Measurements from ENCODE around the gene TENM4. TPM values are rescaled to one million over a fixed set of nuclear protein-coding genes. Genes with fewer than 3 reads are reported as not detected.

The TENM4 gene
- total RNA-seq, 1 experiment from 2014 or later: 9.9 TPM

DNA sequence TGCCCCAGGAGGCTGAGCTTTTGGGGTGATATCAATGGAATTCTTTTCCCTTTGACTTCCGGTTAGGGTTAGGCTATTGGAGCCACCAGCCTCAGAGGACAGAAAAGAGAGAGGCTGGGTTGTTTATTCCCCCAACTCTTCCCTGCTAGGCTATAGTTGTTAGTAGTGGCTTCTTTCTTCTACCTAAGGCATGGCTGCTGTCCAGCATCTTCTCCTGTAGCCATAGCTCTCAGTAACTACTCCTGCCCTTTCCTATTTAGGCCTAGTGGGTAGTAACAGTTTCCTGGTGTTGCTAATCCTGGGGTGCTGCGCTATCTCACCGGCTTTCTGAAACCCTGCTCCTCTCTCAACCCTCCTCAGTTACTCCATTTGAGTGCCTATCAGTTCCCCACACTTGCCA lies 184.9 kb downstream of the TENM4 start:
- Mint-ChIP-seq H3K4me1 (ENCODE audit: insufficient read depth, unreplicated experiment) (no peaks in the 10 kb centered on the region), H3K36me3 (ENCODE audit: insufficient read depth, unreplicated experiment) (no peaks in the 10 kb centered on the region), H3K9me3 (ENCODE audit: unreplicated experiment) (no peaks in the 10 kb centered on the region), H3K27ac (ENCODE audit: low read depth, unreplicated experiment) (no peak overlapping the region), H3K4me3 (ENCODE audit: unreplicated experiment) (no peak overlapping the region), H3K27me3 (ENCODE audit: insufficient read depth, unreplicated experiment) (no peaks in the 10 kb centered on the region)
- ChIA-PET POLR2A (no interaction called here), CTCF (interaction anchor here (0.6 to 1.4 kb wide), 4 partner anchors 10 to 156 kb away, joined by 3 to 6 read pairs (median 4); no protein-coding TSS in a partner anchor)
- BruUV-seq (replicated peaks): no TSS peak
- intact Hi-C loops (cut with micrococcal nuclease): no loop called here
- TF ChIP-seq, protein P1, sequence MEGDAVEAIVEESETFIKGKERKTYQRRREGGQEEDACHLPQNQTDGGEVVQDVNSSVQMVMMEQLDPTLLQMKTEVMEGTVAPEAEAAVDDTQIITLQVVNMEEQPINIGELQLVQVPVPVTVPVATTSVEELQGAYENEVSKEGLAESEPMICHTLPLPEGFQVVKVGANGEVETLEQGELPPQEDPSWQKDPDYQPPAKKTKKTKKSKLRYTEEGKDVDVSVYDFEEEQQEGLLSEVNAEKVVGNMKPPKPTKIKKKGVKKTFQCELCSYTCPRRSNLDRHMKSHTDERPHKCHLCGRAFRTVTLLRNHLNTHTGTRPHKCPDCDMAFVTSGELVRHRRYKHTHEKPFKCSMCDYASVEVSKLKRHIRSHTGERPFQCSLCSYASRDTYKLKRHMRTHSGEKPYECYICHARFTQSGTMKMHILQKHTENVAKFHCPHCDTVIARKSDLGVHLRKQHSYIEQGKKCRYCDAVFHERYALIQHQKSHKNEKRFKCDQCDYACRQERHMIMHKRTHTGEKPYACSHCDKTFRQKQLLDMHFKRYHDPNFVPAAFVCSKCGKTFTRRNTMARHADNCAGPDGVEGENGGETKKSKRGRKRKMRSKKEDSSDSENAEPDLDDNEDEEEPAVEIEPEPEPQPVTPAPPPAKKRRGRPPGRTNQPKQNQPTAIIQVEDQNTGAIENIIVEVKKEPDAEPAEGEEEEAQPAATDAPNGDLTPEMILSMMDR (IDR thresholded peaks at IDR 0.05; ENCODE audit: unreplicated experiment): no peak
- no peak for DNase-seq (ENCODE audit: unreplicated experiment)

DNA sequence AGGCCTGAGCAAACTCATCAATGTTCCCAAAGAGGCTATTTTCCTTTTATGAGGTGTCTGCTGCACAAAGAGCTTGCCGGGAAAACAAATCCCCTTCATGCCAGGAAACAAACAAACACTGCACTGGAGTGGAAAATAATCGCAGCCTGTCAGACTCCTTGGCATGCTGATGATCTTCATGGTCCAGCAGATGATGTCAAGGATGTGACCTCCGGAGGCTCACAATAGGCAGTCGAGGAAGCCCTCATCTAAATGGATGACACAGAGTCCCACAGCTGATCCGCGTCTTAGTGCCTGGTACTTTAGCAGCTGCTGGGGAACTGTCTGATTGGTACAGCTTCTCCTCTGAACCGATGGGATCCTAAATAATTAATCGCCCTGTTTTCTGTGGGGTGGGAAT lies 187.6 kb downstream of the TENM4 start:
- no peaks in the 10 kb centered on the region for H3K9me3 Mint-ChIP-seq (ENCODE audit: unreplicated experiment)
- ChIA-PET CTCF (interaction anchor here (0.6 to 0.8 kb wide), 2 partner anchors 13 to 148 kb away, joined by 3 to 4 read pairs; no protein-coding TSS in a partner anchor), POLR2A (interaction anchor here (0.7 kb wide), 1 partner anchor 9 kb away, joined by 3 read pairs; no protein-coding TSS in a partner anchor)
- H3K4me3 Mint-ChIP-seq (ENCODE audit: unreplicated experiment): no peak overlapping the region
- H3K27me3 Mint-ChIP-seq (ENCODE audit: insufficient read depth, unreplicated experiment): no peaks in the 10 kb centered on the region
- no peak for DNase-seq (ENCODE audit: unreplicated experiment)
- H3K36me3 Mint-ChIP-seq (ENCODE audit: insufficient read depth, unreplicated experiment): no peaks in the 10 kb centered on the region
- H3K4me1 Mint-ChIP-seq (ENCODE audit: insufficient read depth, unreplicated experiment): peaks cover 5% of the 10 kb centered on the region
- BruUV-seq (replicated peaks): no TSS peak
- intact Hi-C loops (cut with micrococcal nuclease): no loop called here
- TF ChIP-seq, protein P1 (IDR thresholded peaks at IDR 0.05; ENCODE audit: unreplicated experiment): no peak
- H3K27ac Mint-ChIP-seq (ENCODE audit: low read depth, unreplicated experiment): no peak overlapping the region

DNA sequence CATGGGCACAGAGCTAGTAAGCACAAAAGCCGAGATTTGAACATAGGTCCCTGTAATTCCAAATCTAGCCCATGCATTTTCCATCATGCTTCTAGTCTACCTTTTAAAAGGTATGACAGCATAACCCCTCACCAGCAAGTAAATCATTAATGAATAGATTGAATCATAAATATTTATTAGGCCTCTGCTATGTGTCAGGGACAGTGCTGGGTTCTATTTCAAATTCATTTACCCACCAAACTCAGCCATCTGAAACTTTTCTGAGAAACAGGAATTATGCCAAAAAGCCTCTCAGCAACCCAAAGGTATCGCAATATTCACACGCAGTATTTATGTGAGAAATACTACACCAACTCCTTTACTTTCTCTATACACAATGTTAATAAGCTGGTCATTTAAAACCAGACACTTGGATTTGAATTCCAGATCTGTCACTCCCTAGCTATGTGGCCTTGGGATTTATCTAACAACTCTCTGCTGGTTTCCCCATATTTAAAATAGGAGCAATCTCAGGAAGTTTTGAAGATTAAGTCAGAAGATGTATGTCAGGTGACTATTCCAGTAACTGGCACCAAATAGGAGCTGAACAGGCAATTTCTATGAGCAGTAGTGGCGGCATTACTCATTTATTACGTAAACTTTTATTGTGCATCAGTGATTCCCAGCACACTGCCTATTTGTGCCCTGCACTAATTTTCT lies 191.4 kb downstream of the TENM4 start:
- TF ChIP-seq, protein P1 (IDR thresholded peaks at IDR 0.05; ENCODE audit: unreplicated experiment): no peak
- peak; percentile 69 for DNase-seq (ENCODE audit: unreplicated experiment)
- ChIA-PET CTCF (interaction anchor here (0.7 to 1.5 kb wide), 9 partner anchors 9 to 245 kb away, joined by 3 to 5 read pairs (median 3); no protein-coding TSS in a partner anchor), POLR2A (interaction anchor here (0.9 kb wide), 1 partner anchor 157 kb away, joined by 5 read pairs; no protein-coding TSS in a partner anchor)
- no peak overlapping the region for H3K27ac Mint-ChIP-seq (ENCODE audit: low read depth, unreplicated experiment)
- no peak overlapping the region for H3K4me3 Mint-ChIP-seq (ENCODE audit: unreplicated experiment)
- no TSS peak for BruUV-seq (replicated peaks)
- no peaks in the 10 kb centered on the region for H3K27me3 Mint-ChIP-seq (ENCODE audit: insufficient read depth, unreplicated experiment)
- no peaks in the 10 kb centered on the region for H3K36me3 Mint-ChIP-seq (ENCODE audit: insufficient read depth, unreplicated experiment)
- no peaks in the 10 kb centered on the region for H3K9me3 Mint-ChIP-seq (ENCODE audit: unreplicated experiment)
- H3K4me1 Mint-ChIP-seq (ENCODE audit: insufficient read depth, unreplicated experiment): peaks cover 28% of the 10 kb centered on the region
- intact Hi-C loops (cut with micrococcal nuclease): loop anchor here (10.0 kb wide), 1 partner anchor 215 kb away; no protein-coding TSS in a partner anchor

DNA sequence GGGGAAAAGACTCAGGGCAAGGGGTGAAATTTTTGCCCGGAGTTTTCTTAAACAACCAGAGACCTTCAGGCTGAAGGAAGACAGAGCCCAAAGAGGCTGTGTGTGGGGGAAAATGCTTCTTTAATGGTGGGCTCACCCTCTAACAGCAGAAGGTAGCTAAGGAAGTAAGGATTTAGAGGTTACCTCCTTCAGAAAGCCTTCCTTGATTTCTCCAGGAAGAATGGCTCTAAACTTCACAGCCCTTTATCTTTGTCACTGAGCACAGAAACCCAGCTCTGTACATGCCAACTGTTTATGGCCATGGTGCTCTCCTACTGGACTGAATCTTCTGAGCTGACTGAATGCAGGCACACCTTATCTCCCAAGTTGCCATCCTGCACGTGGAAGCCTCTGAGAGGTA lies 196.0 kb downstream of the TENM4 start:
- TF ChIP-seq, protein P1 (IDR thresholded peaks at IDR 0.05; ENCODE audit: unreplicated experiment): no peak
- intact Hi-C loops (cut with micrococcal nuclease): loop anchor here (10.0 kb wide), 1 partner anchor 220 kb away; no protein-coding TSS in a partner anchor
- POLR2A ChIA-PET: interaction anchor here (0.6 to 1.4 kb wide), 8 partner anchors 9 to 388 kb away, joined by 3 to 8 read pairs (median 4); no protein-coding TSS in a partner anchor
- H3K36me3 Mint-ChIP-seq (ENCODE audit: insufficient read depth, unreplicated experiment): no peaks in the 10 kb centered on the region
- H3K9me3 Mint-ChIP-seq (ENCODE audit: unreplicated experiment): no peaks in the 10 kb centered on the region
- BruUV-seq (replicated peaks): no TSS peak
- no peaks in the 10 kb centered on the region for H3K27me3 Mint-ChIP-seq (ENCODE audit: insufficient read depth, unreplicated experiment)
- H3K4me1 Mint-ChIP-seq (ENCODE audit: insufficient read depth, unreplicated experiment): peaks cover 33% of the 10 kb centered on the region
- CTCF ChIA-PET: interaction anchor here (0.6 to 1.7 kb wide), 7 partner anchors 9 to 249 kb away, joined by 3 to 4 read pairs (median 3); partner anchors contain the start of gene TENM4
- peak overlapping the region; percentile 34 for H3K4me3 Mint-ChIP-seq (ENCODE audit: unreplicated experiment)
- DNase-seq (ENCODE audit: unreplicated experiment): peak; percentile 17
- H3K27ac Mint-ChIP-seq (ENCODE audit: low read depth, unreplicated experiment): peak overlapping the region; percentile 53

Measured in MCF 10A (cell line).